Glomerular visceral epithelial cell (primary cell): ENCODE results near the gene ZC3H12D.
A peak's percentile ranks its signal among the peaks of the same experiment; 100 is the strongest.
"Not testable (repeated sequence)": the region's sequence is repeated elsewhere in the genome, so short reads cannot be mapped to it uniquely, and the experiment has no call there.

Experiments
- DNase-seq: peaks from one replicate; pipeline ENCODE4 v3.0.0-alpha.2; 2016; ENCODE audit errors: extremely low spot score

ZC3H12D gene

DNA sequence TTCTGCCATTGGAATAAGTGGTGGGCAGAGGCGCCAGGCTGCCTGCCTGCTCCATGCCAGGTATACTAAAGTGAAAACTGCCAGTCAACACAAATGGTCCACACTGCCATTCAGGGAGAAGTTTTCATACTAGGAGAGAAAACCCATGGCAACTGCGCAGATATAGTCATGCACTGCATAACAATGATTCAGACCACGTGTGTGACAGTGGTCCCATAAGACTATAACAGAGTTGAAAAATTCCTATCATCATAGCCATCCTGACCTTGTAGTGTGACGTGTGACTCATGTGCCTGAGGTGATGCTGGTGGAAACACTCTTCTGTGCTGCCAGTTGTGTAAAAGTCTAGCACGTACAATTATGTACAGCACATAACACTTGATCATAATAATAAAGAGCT, 25.1 kb downstream of the ZC3H12D start:
- no peak for DNase-seq

DNA sequence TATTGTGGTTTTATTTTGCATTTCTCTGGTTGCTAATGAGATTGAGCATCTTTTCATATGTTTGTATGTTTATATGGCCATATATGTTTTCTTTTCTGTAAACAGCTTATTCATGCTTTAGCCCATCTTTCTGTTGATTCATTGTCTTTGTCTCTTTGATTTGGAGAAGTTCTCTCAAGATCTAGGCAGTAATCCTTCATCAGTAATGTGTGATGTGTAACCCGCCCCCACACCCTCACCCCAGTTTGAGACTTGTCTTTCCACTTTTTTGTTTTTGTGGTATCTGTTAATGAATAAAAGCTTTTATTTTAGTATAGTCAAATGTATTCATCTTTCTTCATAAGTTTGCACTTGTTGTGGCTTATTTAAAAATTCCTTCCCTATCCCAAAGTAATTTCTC, 26.0 kb downstream of the ZC3H12D start:
- DNase-seq = no peak

DNA sequence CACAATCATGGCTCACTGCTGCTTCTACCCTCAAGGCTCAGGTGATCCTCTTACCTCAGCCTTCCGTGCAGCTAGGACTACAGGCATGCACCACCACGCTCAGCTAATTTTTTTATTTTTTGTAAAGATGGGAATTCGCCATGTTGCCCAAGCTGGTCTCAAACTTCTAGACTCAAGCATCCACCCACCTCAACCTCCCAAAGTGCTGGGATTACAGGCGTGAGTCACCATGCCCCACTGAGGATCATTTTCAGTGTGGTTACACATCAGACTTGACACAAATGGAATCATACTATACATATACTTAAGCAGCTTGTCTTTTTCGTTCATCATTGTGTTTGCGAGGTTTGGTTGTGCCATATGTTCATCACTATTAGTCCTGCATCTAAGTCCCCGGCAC, 26.6 kb downstream of the ZC3H12D start:
- no peak for DNase-seq

DNA sequence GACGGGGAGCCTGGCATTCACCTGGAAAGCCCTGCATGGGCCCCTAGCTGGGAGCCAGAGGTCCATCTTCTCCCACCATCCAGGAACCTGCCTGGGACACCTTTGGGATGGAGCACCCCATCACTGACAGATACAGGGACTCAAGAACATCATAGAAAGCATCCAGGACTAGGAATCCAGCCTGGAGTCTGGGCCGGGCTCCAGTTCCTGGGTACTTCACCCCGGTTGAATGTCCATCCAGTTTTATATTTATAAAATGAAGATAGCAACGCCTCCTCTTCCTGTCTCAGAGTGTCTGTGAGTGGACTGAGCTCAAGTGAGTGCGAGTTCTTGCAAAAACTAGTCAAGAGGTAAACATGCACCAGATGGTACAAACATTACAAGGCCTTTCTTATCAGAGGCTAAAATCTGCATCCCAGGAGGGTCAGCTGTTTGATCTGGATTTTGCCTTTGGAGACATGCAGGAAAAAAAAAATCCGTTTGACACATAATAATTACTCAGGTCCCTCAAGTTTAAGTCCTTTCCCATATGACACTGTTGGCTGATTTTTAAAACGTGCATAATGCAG, 27.4 kb downstream of the ZC3H12D start:
- no peak for DNase-seq

DNA sequence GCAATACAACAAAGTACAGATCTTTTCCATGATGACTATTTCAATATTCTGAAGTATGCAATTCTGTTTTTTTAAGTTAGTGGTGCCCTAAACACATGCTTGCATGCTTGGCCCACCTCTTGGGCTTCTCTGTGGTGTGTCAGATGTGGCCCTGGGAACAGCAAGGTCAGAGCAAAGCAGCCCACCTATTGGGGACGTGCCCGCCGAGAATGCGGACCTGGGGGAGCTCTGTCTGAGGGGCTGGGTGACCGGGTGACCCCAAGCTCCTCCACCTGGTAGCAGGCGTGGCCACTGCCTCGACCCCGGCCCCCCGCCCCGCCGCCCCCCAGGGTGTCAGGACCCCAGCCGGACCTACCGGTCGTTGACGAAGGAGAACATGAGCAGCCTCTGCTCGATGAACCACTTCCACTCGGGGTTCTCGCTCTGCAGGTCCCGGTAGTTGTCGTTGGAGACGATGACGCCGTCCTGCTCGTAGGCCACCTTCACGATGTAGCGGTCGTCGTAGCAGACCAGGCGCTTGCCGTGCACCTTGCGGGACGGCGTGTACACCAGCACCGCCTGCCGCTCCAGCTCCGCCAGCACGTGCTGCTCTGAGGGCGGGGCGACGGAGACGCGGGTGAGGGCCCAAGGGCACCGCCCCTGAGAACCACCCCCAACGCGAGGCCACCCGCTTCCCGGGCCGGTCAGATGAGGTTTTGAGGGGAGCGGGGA, 28.3 kb downstream of the ZC3H12D start:
- no peak for DNase-seq

DNA sequence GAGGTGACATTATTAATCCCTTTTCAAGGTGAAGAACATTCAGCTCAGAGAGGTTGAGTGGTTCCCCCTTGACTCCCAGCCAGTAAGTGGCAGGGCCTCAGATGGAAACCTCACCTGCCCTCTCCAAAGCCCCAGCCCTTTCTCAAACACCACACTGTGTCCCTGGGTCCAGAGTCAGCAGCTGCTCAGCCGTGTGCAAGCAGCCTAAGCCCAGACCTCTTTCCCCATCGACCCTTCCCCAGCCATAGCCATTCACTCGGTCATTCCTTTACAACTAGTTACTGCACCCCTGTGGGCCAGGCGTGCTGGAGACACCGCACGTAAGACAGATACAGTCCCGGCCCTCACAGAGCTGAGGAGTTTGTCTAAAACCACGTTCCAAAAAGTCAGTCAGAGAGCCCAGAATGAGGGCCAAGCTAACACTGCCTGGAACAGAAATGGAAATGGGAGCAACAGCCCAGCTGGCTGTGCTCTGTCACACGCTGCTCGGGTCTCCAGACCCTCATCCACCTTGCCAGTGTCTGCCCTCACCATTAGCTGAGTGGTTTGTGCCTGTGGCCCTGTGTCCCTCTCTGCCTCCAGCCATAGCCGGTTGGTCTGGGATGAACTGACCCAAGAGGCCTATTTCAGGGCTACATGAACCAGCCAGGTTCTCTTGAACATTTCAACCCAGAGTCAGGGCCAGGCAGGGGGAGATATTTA, 29.6 kb downstream of the ZC3H12D start:
- no peak for DNase-seq

DNA sequence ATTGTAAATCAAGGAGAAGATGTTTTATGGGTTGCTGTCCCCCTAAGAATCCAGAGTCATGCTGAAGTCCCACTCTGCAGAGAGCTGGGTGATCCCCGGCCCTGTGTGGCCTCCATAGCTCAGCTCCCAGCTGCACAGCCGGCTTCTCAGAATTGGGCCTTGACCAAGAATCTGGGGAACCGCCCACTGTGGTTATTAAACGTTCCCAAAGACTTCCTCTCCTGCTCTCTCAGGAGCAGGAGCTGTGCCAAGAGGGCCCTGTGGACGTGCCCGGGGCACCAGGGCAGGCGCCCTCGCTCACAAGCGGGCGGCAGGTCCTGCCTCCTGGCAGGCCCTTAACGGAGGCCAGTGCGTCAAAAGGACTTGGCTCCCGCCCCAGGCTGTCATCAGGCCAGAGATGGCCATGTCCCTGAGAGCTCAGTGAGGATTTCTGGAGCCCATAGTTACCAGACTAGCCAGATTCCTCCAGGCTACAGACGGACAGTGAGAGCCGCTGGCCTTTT, 30.4 kb downstream of the ZC3H12D start:
- DNase-seq = peak; percentile 90

DNA sequence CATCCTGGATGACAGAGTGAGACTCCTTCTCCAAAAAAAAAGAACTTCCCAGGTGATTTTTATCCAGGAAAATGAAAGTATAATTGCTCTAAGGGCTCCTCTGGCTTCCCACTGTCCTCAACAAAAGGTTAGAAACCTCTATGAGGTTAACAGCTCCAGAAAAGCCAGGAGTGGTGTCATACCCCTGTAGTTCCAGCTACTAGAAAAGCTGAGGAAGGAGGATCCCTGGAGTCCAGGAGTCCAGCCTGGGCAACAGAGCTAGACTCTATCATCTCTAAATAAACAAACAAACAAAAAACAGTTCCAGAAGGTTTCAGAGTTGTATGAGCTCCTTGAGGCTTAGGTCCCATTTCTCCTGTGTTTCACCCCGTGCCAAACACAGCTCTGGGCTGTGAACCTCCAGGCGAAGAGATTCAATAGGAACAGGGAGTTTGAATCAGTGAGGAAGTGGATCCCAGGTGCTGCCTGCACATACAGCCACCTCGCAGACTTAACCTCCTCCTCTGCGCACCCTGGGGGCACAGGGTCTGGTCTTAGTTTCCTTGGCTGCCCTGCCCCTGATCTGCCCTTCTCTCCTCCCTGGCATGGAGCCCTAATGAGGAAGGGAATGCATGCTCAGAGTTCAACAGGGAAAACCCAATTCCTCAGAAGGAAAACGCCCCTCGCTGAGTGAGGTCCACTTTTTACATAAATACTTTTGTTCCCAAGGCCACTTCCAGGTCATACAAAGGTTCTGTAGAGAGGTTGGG, 31.0 kb downstream of the ZC3H12D start:
- DNase-seq = no peak

DNA sequence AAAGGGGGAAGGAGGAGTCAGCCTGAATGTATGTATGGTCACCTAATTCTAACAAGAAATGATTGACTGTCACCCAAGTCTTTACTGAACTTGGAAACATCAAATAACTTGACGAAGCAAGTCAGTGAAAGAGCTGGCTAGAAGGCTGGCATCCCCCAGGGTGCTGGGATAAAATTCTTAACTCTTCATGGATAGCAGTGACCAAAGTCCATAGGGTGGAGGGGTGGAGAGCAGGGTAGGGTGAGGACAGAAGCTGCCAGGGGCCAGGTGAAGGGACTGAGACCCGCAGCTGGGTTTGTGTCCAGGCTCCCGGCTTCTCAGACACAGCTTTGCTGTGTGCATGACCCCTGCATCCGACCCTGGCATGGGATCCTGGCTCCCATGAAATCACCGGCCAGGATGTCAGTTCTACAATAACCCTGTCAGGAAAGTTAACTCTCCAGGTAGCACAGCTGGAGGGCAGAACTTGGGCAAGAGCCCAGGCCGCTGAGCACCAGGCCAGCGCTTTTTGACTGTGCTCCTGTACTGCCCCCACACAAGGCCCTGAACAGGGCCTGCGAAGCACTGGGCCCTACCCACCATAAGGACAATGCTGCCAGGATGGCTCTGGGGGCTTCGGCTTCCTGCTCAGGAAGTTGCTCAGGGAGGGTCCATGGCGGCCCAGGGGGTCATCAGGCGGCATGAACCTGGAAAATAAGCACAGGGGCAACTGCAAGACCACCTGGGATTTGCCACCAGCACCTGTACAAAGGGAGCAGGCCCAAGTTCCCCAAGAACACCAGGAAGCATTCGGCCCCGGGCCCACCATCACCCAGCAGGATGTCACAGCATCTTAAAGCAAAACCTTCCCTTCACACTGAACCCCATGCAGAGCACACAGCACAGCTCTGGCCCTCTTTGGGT, 32.5 kb downstream of the ZC3H12D start:
- DNase-seq = no peak

DNA sequence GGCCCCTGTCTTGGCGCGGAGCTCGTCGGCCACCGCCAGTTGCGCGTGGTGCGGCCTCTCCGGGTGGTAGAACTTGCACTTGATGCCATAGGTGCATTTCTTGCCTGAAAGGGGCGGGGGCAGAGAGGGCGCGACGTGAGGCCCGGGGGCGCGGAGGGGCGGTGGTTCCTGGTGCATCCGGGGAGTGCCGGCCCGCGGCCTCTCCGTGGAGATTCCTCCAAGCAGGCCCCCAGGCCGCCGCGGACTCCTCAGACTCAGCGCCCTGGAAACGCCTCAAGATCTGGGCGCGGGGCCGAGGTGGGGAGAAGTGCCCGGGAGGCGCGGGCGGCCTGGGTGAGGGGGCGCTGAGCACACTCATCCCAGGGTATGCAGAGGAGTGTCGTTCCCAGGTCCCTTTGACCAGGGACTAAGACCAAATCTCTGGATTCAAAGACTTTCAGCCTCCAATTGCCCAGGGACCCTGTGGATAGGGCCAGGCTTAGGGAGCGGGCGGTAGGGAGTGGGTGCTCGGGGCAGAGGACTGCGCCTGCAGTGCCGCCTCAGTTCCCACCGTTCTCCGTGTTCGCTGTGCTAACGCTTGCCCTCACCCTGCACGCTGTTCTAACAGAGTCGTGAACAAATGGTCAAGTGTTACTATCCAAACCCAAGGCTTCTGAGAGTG, 33.3 kb downstream of the ZC3H12D start:
- DNase-seq = no peak

DNA sequence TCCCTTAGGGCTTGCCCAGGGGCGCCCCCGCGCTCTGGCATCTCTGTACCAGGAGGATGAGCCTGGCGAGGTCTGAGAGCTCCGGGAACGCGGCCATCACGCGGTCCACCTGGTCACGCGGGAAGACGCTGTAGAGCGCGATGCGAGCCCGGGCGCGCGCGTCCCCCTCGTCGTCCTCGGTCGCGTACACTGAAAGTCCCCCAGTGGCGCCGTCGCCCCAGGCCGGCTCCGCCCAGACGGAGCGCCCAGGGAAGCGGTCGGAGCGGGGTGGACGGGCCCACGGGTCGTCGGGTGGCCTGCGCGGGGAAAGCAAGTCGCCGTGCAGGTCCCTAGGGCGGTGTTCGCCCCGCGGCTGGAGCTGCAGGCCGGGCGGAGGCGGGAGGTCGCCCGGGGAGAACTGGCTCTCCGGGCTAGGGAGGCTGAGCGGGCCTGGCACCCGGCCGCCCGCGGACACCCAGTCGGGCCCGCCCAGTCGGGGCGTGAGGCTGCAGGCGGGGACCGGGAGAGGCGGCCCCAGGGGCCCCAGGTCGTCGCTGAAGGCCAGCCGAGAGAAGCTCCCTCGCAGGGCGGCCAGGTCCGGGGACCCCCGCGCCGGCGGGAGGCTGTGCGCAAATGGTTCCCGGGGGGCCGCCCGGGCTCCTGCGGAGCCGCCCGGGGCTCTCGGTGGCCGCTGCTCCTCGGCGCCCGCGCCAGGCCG, 34.0 kb downstream of the ZC3H12D start:
- no peak for DNase-seq

DNA sequence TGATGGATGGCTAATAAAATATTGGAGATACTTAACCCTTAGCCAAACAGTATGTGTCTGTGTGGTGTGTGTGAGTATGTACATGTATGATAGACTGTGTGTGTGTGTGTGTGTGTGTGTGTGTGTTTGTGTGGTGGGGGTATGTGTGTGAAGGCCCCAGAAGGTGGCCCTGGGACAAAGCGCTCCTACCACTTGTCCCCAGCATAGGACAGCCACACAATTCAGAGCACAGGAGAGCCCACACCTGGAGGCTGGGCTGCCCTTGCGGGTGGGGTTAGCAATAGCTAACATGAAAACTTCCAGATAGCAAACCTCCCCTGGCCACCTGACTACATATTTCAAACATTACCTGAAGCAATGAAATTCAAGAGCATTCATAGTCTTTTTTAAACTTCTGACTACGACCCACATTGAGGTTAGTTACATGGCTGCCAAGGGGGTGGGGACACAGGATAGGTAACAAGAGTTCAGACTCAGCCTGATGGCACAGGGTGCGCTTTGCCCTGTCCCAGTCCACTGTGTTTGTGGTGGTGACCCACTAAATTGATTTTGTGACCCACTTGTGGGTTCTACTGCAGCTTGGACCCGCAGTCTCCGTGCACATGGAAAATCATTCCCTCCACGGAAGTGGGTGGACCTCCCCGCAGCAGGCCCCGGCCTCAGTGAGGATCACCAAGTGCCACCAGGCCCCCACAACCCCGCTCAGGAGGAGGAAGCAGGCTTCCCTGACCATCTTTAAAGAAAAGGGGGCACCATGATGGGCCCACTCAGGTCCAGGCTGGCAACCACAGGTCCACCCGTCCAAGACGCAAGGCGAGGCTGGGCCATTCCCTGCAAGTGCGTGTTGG, 34.8 kb downstream of the ZC3H12D start:
- DNase-seq = no peak

DNA sequence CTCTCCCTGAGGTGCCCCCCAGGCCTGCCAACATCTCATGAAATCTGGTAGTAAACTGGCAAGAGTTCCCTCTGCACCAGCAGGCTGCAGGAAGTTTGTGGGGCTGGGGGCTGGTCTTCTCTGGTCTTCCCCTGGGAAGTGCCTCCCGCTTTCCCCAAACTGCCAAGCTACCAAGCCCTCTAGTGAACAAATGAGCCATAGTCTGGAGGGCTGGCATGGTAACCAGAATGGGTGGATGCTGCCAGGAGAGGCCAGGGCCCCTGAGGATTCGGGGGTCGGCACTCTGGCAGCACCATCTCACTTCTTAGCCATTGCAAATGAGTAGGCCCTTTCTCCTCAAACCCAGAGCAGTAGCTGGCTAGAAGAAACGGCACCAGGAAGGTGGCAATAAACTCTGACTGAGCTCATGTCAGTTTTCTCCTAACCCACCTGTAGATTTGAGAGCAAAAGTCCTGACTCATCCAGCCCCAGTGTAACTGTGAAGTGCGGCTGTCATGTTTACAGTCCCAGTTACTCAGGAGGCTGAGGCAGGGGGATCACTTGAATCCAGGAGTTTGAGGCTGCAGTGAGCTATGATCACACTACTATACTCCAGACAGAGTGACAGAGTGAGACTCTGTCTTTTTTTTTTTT, 35.9 kb downstream of the ZC3H12D start:
- DNase-seq = no peak

DNA sequence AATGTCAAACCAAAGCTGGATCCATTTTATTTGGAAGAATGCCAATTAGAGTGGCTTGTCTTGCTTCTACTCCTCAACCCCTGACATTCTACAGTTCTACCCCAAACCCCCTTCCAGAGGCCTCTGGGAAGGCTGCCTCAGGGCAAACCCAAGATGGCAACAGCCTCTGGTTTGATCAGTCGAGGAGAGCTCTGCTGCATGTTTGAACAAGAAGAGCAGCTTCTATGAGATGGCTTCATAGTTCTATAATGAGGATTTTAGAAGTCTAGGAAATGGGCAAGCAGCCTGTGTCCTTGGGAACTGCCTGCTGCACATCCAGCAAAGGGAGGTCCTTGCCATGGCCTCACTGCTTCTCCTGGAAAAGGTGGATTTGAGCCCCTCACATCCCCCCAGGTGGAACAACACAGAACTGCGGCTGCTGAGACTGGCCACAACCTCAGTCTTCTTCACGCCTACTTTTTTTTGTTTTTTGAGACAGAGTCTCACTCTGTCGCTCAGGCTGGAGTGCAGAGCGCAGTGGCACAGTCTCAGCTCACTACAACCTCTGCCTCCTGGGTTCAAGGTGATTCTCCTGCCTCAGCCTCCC, 37.9 kb downstream of the ZC3H12D start:
- no peak for DNase-seq

DNA sequence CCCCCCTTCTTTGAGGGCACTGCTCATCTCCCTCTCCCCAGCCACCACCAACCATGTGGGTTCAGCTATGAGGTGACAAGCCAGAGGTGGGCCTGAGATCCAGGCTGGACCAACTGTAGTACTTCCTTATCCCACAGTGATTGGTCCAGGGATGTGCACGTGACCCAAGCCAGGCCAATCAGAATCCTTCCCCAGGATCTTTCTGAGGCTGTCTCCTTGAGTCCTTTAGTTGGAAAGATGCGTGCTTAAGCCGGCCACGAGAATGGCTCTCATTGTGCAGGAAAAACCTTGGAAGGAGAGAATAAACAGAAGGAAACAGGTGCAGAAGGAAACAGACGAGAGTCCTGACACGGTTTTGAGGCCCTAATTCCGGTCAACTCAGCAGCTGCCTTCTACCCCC, 39.2 kb downstream of the ZC3H12D start:
- DNase-seq = no peak

DNA sequence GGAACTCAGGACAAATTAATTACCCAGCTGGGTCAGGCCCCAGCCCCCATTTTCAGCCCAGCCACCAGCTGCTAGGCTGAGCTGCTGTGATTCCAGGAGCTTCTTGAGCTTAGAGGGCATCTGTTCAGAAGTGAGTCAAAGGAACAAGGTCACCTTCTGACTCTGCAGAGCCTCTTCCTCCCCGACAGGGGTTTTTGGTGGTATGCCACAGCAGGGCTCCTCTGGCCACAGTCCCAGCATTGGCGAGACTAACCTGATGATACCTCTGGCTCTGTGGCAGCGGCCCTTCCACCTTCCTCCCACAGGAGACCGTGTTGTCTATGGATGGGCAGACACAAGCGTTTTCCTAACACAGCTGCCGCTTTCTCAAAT, 39.7 kb downstream of the ZC3H12D start:
- no peak for DNase-seq

DNA sequence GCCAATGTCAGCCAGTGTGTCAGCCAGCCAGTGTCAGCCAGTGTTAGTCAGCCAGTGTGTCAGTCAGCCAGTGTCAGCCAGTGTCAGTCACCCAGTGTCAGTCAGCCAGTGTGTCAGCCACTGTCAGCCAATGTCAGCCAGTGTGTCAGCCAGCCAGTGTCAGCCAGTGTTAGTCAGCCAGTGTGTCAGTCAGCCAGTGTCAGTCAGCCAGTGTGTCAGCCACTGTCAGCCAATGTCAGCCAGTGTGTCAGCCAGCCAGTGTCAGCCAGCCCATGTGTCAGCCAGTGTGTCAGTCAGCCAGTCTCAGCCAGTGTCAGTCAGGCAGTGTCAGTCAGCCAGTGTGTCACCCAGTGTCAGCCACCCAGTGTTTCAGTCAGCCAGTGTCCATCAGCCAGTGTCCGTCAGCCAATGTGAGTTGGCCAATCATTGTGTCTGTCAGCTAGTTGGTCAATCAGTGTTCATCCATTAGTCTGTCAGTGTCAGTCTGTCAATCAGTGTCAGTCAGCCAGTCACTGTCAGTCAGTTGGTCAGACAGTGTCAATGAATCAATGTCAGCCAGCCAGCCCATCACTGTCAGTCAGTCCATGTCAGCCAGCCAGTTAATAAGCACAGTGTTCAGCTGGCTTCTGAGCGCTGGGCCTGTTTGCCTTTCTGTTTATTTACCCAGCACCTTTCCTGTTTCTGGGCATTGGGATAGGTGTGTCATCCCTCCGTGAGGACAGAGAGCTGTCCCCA, 40.3 kb downstream of the ZC3H12D start:
- not testable (repeated sequence) for DNase-seq
